NCI-H2171 treated with DMSO at 0.1 percent for 48 hours (cell line): ENCODE measurements around the gene LIN54.
"Not testable (repeated sequence)": the region's sequence is repeated elsewhere in the genome, so short reads cannot be mapped to it uniquely, and the experiment has no call there.

Experiments used
- DNase-seq: peaks from one replicate; lab custom pipeline; 2025; lab: John Stamatoyannopoulos, UW

The LIN54 gene

GRCh38 chr4:83010522-83011318, at the start of gene LIN54:
TSS of gene LIN54 (minus strand) at chr4:83010823. CDS start at chr4:82984844, 25,979 bp downstream.
- DNase-seq = peak; percentile 51

- no peak for DNase-seq
These were observed 44.3 kb upstream of the LIN54 start for GRCh38 chr4:83054928-83055327.

DNA sequence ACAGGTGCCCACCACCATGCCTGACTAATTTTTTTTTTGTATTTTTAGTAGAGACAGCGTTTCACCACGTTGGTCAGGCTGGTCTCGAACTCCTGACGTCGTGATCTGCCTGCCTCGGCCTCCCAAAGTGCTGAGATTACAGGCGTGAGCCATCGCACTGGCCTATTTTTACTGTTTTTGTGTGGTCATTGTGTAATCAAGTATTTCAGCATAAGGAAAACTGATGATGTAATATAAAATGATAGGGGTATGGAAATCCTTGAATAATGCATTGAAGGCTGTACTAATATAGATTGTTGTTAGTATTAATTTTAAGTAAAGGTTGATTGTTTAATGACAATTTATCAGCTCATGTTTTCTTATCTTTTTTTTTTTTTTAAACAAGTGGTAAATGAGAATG, 38.2 kb upstream of the LIN54 start:
- not testable (repeated sequence) for DNase-seq

- DNase-seq = no peak
These were observed 36.3 kb upstream of the LIN54 start for GRCh38 chr4:83046693-83047473.

GRCh38 chr4:83043801-83044407, 33.3 kb upstream of the LIN54 start:
- DNase-seq = no peak

DNA sequence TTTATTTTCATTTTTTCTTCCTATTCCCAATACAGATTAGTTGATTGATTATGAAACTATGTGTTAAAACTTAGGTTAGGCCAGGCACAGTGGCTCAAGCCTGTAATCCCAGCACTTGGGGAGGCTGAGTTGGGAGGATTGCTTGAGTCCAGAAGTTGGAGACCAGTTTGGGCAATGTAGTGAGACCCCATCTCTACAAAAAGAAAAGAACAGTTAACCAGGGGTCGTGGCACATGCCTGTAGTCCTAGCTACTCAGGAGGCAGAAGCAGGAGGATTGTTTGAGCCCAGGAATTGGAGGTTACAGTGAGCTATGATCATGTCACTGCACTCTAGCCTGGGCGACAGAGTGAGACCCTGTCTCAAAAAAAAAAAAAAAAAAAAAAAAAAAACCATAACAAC, 32.5 kb upstream of the LIN54 start:
- DNase-seq = not testable (repeated sequence)

GRCh38 chr4:83040269-83040668, 29.6 kb upstream of the LIN54 start:
- DNase-seq = no peak

- DNase-seq = no peak
These were observed 26.5 kb upstream of the LIN54 start for GRCh38 chr4:83036991-83037665.

DNA sequence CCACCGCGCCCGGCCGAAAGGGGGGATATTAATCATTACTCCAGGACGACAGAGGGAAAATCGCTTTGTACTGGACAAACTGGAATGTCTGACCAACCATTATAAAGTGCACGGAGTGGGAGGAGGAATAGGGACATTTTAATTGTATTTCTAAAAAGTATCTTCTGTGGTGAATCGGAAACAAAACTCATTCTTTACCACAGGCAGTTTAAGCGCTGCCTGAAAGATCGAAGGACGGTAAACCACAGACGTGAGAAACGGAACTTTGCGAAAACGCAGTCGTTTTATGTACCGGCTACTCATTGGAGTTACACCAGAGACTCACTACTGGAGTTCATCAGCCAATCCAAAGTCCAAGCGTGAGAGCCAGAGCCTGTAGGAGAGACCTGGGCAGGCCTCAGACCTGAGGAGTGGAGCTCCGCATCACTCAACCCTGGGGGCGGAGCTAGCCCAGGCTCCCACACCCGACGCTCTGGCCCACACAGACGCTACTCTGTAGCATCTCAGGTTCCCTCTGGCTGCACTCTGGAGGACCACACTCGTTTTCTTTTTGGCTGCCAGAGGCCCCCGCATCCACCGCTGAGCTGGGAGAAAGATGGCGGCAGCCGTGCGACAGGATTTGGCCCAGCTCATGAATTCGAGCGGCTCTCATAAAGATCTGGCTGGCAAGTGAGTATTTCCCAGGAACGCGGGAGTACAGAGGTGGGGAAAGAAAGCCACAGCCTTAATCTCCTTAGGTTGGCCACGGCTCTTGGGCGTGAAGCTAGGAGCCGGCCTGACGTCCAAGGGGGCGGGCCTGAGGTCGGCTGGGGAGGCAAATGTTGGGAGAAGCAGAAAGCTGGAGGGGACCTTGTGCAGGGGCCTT, 24.2 kb upstream of the LIN54 start, which contains the start of gene COPS4:
Gene COPS4 (plus strand): TSS at position 554 of the 865 bp plus-strand sequence. CDS start 42 bp downstream, at position 596.
- DNase-seq = peak; percentile 97

GRCh38 chr4:83029688-83030087, 19.1 kb upstream of the LIN54 start:
- DNase-seq = no peak

- no peak for DNase-seq
These were observed 18.4 kb upstream of the LIN54 start for GRCh38 chr4:83028976-83029375.

DNA sequence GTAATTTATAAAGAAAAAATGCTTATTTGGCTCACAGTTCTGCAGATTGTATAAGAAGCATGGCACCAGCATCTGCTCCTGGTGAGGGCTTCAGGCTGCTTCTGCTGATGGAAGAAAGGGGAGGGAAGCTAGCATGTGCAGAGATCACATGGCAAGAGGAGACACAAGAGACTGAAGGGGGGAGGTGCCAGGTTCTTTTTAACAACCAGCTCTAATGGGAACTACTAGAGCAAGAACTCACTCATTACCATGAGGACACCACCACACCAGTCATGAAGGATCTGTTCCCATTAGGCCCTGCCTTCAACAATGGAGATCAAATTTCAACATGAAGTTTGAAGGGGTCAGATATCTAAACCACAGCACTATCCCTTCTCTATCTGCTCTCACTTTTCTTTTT, 14.9 kb upstream of the LIN54 start:
- DNase-seq = peak; percentile 26

- DNase-seq = no peak
These were observed 13.6 kb upstream of the LIN54 start for GRCh38 chr4:83024233-83024632.

- not testable (repeated sequence) for DNase-seq
These were observed 13.0 kb upstream of the LIN54 start for GRCh38 chr4:83023599-83023998.

GRCh38 chr4:83022724-83023450, 12.3 kb upstream of the LIN54 start:
- no peak for DNase-seq

DNA sequence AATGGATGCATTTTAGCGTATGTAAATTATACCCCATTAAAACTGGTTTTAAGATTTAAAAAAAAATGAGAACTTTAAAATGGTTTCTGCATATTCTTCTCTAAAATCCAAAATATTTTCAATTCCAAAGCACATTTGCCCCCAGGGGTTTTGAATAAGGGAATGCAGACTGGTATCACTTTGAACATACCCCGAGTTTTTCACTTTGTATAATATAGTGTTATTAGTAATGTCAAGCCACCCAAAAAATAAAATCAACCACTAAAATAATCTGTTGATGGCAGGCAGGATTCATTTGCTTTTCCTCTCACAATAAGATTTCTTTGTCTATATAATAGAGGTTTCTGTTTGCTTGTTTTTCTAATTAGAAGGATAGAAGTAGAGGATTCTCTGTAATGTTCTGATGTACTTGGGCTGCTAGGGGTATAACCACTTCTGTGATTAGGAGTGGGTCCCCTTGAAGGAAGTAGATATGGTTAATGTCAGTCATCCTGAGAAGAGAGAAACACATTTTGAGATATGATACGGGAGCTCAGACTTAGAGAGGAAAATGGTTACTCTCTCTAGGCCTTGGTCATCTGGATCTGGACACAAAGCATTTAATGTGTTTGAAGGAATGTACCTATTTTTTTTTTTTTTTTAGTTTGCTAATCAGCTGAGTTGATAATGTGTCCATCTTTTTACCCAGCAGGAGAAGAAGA, 9.3 kb upstream of the LIN54 start:
- no peak for DNase-seq

GRCh38 chr4:83013902-83014301, 3.3 kb upstream of the LIN54 start:
- DNase-seq = peak; percentile 31

GRCh38 chr4:83013420-83013867, 2.8 kb upstream of the LIN54 start:
- peak; percentile 62 for DNase-seq

GRCh38 chr4:83012687-83013419, 2.2 kb upstream of the LIN54 start:
- DNase-seq = peak; percentile 91
